Memory B cell (primary cell): ENCODE data around the gene SLC7A5.
A peak's percentile ranks its signal among the peaks of the same experiment; 100 is the strongest.
"Not testable (repeated sequence)": the region's sequence is repeated elsewhere in the genome, so short reads cannot be mapped to it uniquely, and the experiment has no call there.

Source experiments
- ATAC-seq: fragments of 150-1000 bp; cut with Tn5 transposase; 2 replicates; pipeline ENCODE4 v1.10.0; 2021; ENCODE audit warnings: low read depth, mild to moderate bottlenecking, moderate library complexity
- DNase-seq, 2 donors: peaks; one replicate each; pipeline ENCODE4 v3.0.0; 2022; ENCODE audit warnings: low spot score in 2 of 2
- H3K27ac Mint-ChIP-seq: one replicate; pipeline ENCODE4 v1.8.0; 2022; ENCODE audit warnings: mild to moderate bottlenecking, moderate library complexity, mixed read lengths
- H3K27me3 Mint-ChIP-seq: one replicate; pipeline ENCODE4 v1.8.0; 2022; ENCODE audit warnings: mixed read lengths
- H3K36me3 Mint-ChIP-seq: one replicate; pipeline ENCODE4 v1.8.0; 2022; ENCODE audit warnings: mild to moderate bottlenecking, mixed read lengths
- H3K4me1 Mint-ChIP-seq: one replicate; pipeline ENCODE4 v1.8.0; 2022; ENCODE audit warnings: mixed read lengths
- H3K4me3 Mint-ChIP-seq: one replicate; pipeline ENCODE4 v1.8.0; 2022; ENCODE audit warnings: mild to moderate bottlenecking, moderate library complexity, mixed read lengths
- H3K9me3 Mint-ChIP-seq: one replicate; pipeline ENCODE4 v1.8.0; 2022; ENCODE audit warnings: mixed read lengths

SLC7A5 gene

GRCh38 chr16:87869061-87869878 lies at the start of gene SLC7A5:
Gene SLC7A5 (minus strand): TSS chr16:87869507. CDS start chr16:87869422, 85 bp downstream.
- Mint-ChIP-seq H3K4me1 (peaks cover 31% of the 10 kb centered on the region), H3K4me3 (peak within 1 kb of the TSS; percentile 94), H3K27ac (peak within 1 kb of the TSS; percentile 79)
- DNase-seq: peak; percentile 91 to 96
- not testable (repeated sequence) for H3K9me3 Mint-ChIP-seq, H3K36me3 Mint-ChIP-seq, H3K27me3 Mint-ChIP-seq
- ATAC-seq: peak; percentile 78

GRCh38 chr16:87918338-87918737 lies 49.0 kb upstream of the SLC7A5 start:
- Mint-ChIP-seq H3K27me3 (peaks cover 18% of the 10 kb centered on the region), H3K36me3 (no peaks in the 10 kb centered on the region), H3K27ac (no peak overlapping the region), H3K9me3 (no peaks in the 10 kb centered on the region), H3K4me1 (no peaks in the 10 kb centered on the region), H3K4me3 (no peak overlapping the region)
- ATAC-seq: no peak
- DNase-seq: no peak

- Mint-ChIP-seq H3K9me3 (no peaks in the 10 kb centered on the region), H3K4me3 (no peak overlapping the region), H3K27ac (no peak overlapping the region), H3K4me1 (no peaks in the 10 kb centered on the region), H3K36me3 (no peaks in the 10 kb centered on the region), H3K27me3 (peaks cover 21% of the 10 kb centered on the region)
- DNase-seq (no peak), ATAC-seq (no peak)
These were observed 48.2 kb upstream of the SLC7A5 start for GRCh38 chr16:87917503-87917902.

- Mint-ChIP-seq H3K9me3 (no peaks in the 10 kb centered on the region), H3K4me1 (no peaks in the 10 kb centered on the region), H3K4me3 (no peak overlapping the region), H3K27ac (no peak overlapping the region), H3K27me3 (peaks cover 24% of the 10 kb centered on the region), H3K36me3 (no peaks in the 10 kb centered on the region)
- no peak for DNase-seq
- ATAC-seq: no peak
These were observed 45.5 kb upstream of the SLC7A5 start for GRCh38 chr16:87914812-87915211.

GRCh38 chr16:87914021-87914725 lies 44.9 kb upstream of the SLC7A5 start:
- H3K27ac Mint-ChIP-seq, DNase-seq: not testable (repeated sequence)

GRCh38 chr16:87912691-87913090 lies 43.4 kb upstream of the SLC7A5 start:
- H3K9me3 Mint-ChIP-seq, DNase-seq, H3K36me3 Mint-ChIP-seq, H3K27ac Mint-ChIP-seq, ATAC-seq, H3K4me1 Mint-ChIP-seq: not testable (repeated sequence)
- Mint-ChIP-seq H3K4me3 (peak overlapping the region; percentile 9), H3K27me3 (peaks cover 19% of the 10 kb centered on the region)

More at GRCh38 chr16:87914021-87914725, 44.9 kb upstream of the SLC7A5 start:
- peaks cover 24% of the 10 kb centered on the region for H3K27me3 Mint-ChIP-seq
- not testable (repeated sequence) for H3K4me3 Mint-ChIP-seq, H3K9me3 Mint-ChIP-seq, ATAC-seq, H3K36me3 Mint-ChIP-seq, H3K4me1 Mint-ChIP-seq

GRCh38 chr16:87911106-87911763 lies 41.9 kb upstream of the SLC7A5 start:
- peak; percentile 49 for ATAC-seq
- not testable (repeated sequence) for H3K4me1 Mint-ChIP-seq, DNase-seq, H3K36me3 Mint-ChIP-seq, H3K27ac Mint-ChIP-seq, H3K4me3 Mint-ChIP-seq, H3K9me3 Mint-ChIP-seq
- H3K27me3 Mint-ChIP-seq: peaks cover 15% of the 10 kb centered on the region

- DNase-seq: peak; percentile 85 to 89
- not testable (repeated sequence) for H3K36me3 Mint-ChIP-seq, H3K9me3 Mint-ChIP-seq, H3K4me1 Mint-ChIP-seq
- Mint-ChIP-seq H3K4me3 (peak overlapping the region; percentile 9), H3K27me3 (peaks cover 12% of the 10 kb centered on the region), H3K27ac (peak overlapping the region; percentile 2)
- peak; percentile 87 for ATAC-seq
These were observed 40.1 kb upstream of the SLC7A5 start for GRCh38 chr16:87909203-87909935.

GRCh38 chr16:87908101-87908500 lies 38.8 kb upstream of the SLC7A5 start:
- not testable (repeated sequence) for H3K4me1 Mint-ChIP-seq, H3K27ac Mint-ChIP-seq, H3K27me3 Mint-ChIP-seq, ATAC-seq, H3K36me3 Mint-ChIP-seq, H3K9me3 Mint-ChIP-seq, DNase-seq, H3K4me3 Mint-ChIP-seq

- ATAC-seq, H3K36me3 Mint-ChIP-seq, H3K9me3 Mint-ChIP-seq, H3K4me3 Mint-ChIP-seq, H3K27ac Mint-ChIP-seq, H3K27me3 Mint-ChIP-seq, H3K4me1 Mint-ChIP-seq, DNase-seq: not testable (repeated sequence)
These were observed 36.2 kb upstream of the SLC7A5 start for GRCh38 chr16:87905521-87905920.

GRCh38 chr16:87904963-87905362 lies 35.7 kb upstream of the SLC7A5 start:
- not testable (repeated sequence) for H3K9me3 Mint-ChIP-seq, H3K27me3 Mint-ChIP-seq, H3K4me3 Mint-ChIP-seq, H3K4me1 Mint-ChIP-seq, ATAC-seq, DNase-seq, H3K36me3 Mint-ChIP-seq, H3K27ac Mint-ChIP-seq

GRCh38 chr16:87900489-87900888 lies 31.2 kb upstream of the SLC7A5 start:
- not testable (repeated sequence) for H3K9me3 Mint-ChIP-seq, H3K4me1 Mint-ChIP-seq, H3K27me3 Mint-ChIP-seq, H3K4me3 Mint-ChIP-seq, H3K36me3 Mint-ChIP-seq, H3K27ac Mint-ChIP-seq, DNase-seq, ATAC-seq

- no peak overlapping the region for H3K27ac Mint-ChIP-seq
- no peak for ATAC-seq
These were observed 28.5 kb upstream of the SLC7A5 start for GRCh38 chr16:87897521-87898505.

More at GRCh38 chr16:87897521-87898505, 28.5 kb upstream of the SLC7A5 start:
- peaks cover 4% of the 10 kb centered on the region for H3K27me3 Mint-ChIP-seq
- peaks cover 4% of the 10 kb centered on the region for H3K4me1 Mint-ChIP-seq
- no peaks in the 10 kb centered on the region for H3K9me3 Mint-ChIP-seq
- H3K36me3 Mint-ChIP-seq: no peaks in the 10 kb centered on the region
- no peak overlapping the region for H3K4me3 Mint-ChIP-seq
- no peak for DNase-seq
